IMR-90 (cell line): ENCODE measurements around the gene RAB11A. TPM values are rescaled to one million over a fixed set of nuclear protein-coding genes. Genes with fewer than 3 reads are reported as not detected.

Experiments used
- ATAC-seq: fragments of 200-7000 bp; cut with Tn5 transposase; 2 replicates; pipeline ENCODE4 v1.9.1; 2020; ENCODE audit warnings: low read depth, mild to moderate bottlenecking, moderate library complexity
- BruUV-seq: library from RNA; stranded (reverse); fragments of 400-500 nt; replicated peaks from 2 replicates; lab custom pipeline; 2021; lab: Mats Ljungman, UMichigan
- CTCF ChIA-PET: fragments of 300-600 bp; formaldehyde crosslinking; extraction: SDS; loops from one replicate; lab custom pipeline; 2021; ENCODE audit warnings: antibody characterized with exemption; lab: Yijun Ruan, JAX
- POLR2A ChIA-PET: fragments of 300-600 bp; sonication (Branson Sonifier 250); formaldehyde crosslinking; loops from one replicate; lab custom pipeline; 2022; ENCODE audit warnings: antibody characterized with exemption; ENCODE audit not compliant: unreplicated experiment; lab: Charles Lee
- DNase-seq: peaks from one replicate; pipeline ENCODE4 v3.0.0; 2013
- H2AFZ ChIP-seq: replicated peaks from 2 replicates; pipeline ENCODE3; 2013; ENCODE audit warnings: low read length, mild to moderate bottlenecking; ENCODE audit not compliant: poor library complexity
- H2AK5ac ChIP-seq: 2 replicates; pipeline ENCODE4 v1.6.1; 2013; ENCODE audit warnings: low read depth, low read length, inconsistent platforms
- H2AK9ac ChIP-seq: replicated peaks from 2 replicates; pipeline ENCODE3; 2013; ENCODE audit warnings: mild to moderate bottlenecking, low read depth, low read length, moderate library complexity; ENCODE audit not compliant: poor library complexity
- H2BK120ac ChIP-seq: 2 replicates; pipeline ENCODE4 v1.6.1; 2013; ENCODE audit warnings: low read depth, low read length, inconsistent platforms
- H2BK15ac ChIP-seq: 3 replicates; pipeline ENCODE4 v1.6.1; 2013; ENCODE audit warnings: low read depth, low read length, inconsistent platforms
- H2BK20ac ChIP-seq: 2 replicates; pipeline ENCODE4 v1.6.1; 2013; ENCODE audit warnings: low read depth, mild to moderate bottlenecking, inconsistent platforms, low read length, moderate library complexity
- H2BK5ac ChIP-seq: 2 replicates; pipeline ENCODE4 v1.6.1; 2013; ENCODE audit warnings: mild to moderate bottlenecking, low read depth, low read length, inconsistent platforms; ENCODE audit not compliant: poor library complexity, severe bottlenecking
- H3K14ac ChIP-seq: replicated peaks from 2 replicates; pipeline ENCODE4 v1.6.1; 2013; ENCODE audit warnings: low read depth, low read length, inconsistent platforms
- H3K18ac ChIP-seq: 2 replicates; pipeline ENCODE4 v1.6.1; 2013; ENCODE audit warnings: low read depth, low read length, control low read depth
- H3K23ac ChIP-seq: 2 replicates; pipeline ENCODE4 v1.6.1; 2013; ENCODE audit warnings: low read depth, low read length, inconsistent platforms
- H3K27ac ChIP-seq: 2 replicates; pipeline ENCODE4 v1.5.1; 2013; ENCODE audit warnings: mild to moderate bottlenecking, control low read depth, low read length; ENCODE audit not compliant: insufficient read depth
- H3K27me3 ChIP-seq: 2 replicates; pipeline ENCODE4 v1.6.1; 2013; ENCODE audit warnings: low read length; ENCODE audit not compliant: control insufficient read depth, insufficient read depth
- H3K36me3 ChIP-seq: 2 replicates; pipeline ENCODE4 v1.6.1; 2013; ENCODE audit warnings: low read length, mixed read lengths; ENCODE audit not compliant: control insufficient read depth, insufficient read depth
- H3K4ac ChIP-seq: 2 replicates; pipeline ENCODE4 v1.6.1; 2013; ENCODE audit warnings: low read depth, low read length, inconsistent platforms
- H3K4me1 ChIP-seq: 2 replicates; pipeline ENCODE4 v1.6.1; 2013; ENCODE audit warnings: low read length, mixed read lengths; ENCODE audit not compliant: control insufficient read depth, insufficient read depth
- H3K4me2 ChIP-seq: 2 replicates; pipeline ENCODE4 v1.6.1; 2013; ENCODE audit warnings: low read depth, mild to moderate bottlenecking, control low read depth, low read length, moderate library complexity
- H3K4me3 ChIP-seq: 2 replicates; pipeline ENCODE4 v1.5.1; 2013; ENCODE audit warnings: low read depth, mild to moderate bottlenecking, control low read depth, low read length, moderate library complexity; ENCODE audit not compliant: insufficient read depth
- H3K56ac ChIP-seq: 2 replicates; pipeline ENCODE4 v1.6.1; 2013; ENCODE audit warnings: low read length, inconsistent platforms; ENCODE audit not compliant: insufficient read depth; ENCODE audit errors: extremely low read depth
- H3K79me1 ChIP-seq, 2 experiments: 2 replicates each; pipeline ENCODE4 v1.6.1; 2013; ENCODE audit warnings: low read length in 2 of 2, inconsistent platforms in 1 of 2, low read depth in 1 of 2
- H3K9ac ChIP-seq: 2 replicates; pipeline ENCODE4 v1.6.1; 2013; ENCODE audit warnings: low read depth, low read length, control low read depth
- H3K9me1 ChIP-seq: 2 replicates; pipeline ENCODE4 v1.6.1; 2013; ENCODE audit warnings: low read length, inconsistent platforms; ENCODE audit not compliant: insufficient read depth
- H3K9me3 ChIP-seq: 2 replicates; pipeline ENCODE4 v1.6.1; 2013; ENCODE audit warnings: low read length; ENCODE audit not compliant: control insufficient read depth, insufficient read depth
- H4K20me1 ChIP-seq: 2 replicates; pipeline ENCODE4 v1.6.1; 2013; ENCODE audit warnings: low read length, inconsistent platforms; ENCODE audit not compliant: insufficient read depth
- H4K5ac ChIP-seq: 2 replicates; pipeline ENCODE4 v1.6.1; 2013; ENCODE audit warnings: mild to moderate bottlenecking, low read depth, low read length, control low read depth
- H4K8ac ChIP-seq, 2 experiments: 2 replicates each; pipeline ENCODE4 v1.6.1; 2013; ENCODE audit warnings: low read depth in 2 of 2, low read length in 2 of 2, control low read depth in 1 of 2, inconsistent platforms in 1 of 2
- H4K91ac ChIP-seq: 2 replicates; pipeline ENCODE4 v1.6.1; 2013; ENCODE audit warnings: low read depth, low read length, inconsistent platforms; ENCODE audit not compliant: insufficient read depth
- MAFK ChIP-seq: IDR thresholded peaks from 2 replicates; pipeline ENCODE4 v1.6.1; 2012; ENCODE audit warnings: low read depth, low read length, improper control_type of control experiment
- POLR2A ChIP-seq: IDR thresholded peaks from 2 replicates; pipeline ENCODE4 v1.6.1; 2012; ENCODE audit warnings: mild to moderate bottlenecking, low read depth, low read length
- RCOR1 ChIP-seq: IDR thresholded peaks from 2 replicates; pipeline ENCODE4 v1.6.1; 2012; ENCODE audit warnings: mild to moderate bottlenecking, low read length, improper control_type of control experiment; ENCODE audit not compliant: insufficient replicate concordance
- WGBS, 2 experiments: methylation state at CpG; one replicate each; pipeline versions ENCODE4 v1.1.5 to v1.1.7; 2013; ENCODE audit warnings: missing lambda C conversion rate in 2 of 2; ENCODE audit not compliant: insufficient read length in 1 of 2; ENCODE audit errors: extremely low coverage in 2 of 2; 5-methylcytosine and 5-hydroxymethylcytosine counted together
- dilution Hi-C: fragments of 300-500 bp; cut with HindIII; formaldehyde crosslinking; loops from one replicate; pipeline ENCODE4 v1.14.3; 2018; ENCODE audit warnings: low sequenced_read_pairs; ENCODE audit not compliant: unreplicated experiment
- in situ Hi-C: fragments of 300-500 bp; cut with MboI; formaldehyde crosslinking; loops from 3 replicates; pipeline ENCODE4 v1.14.3; 2019; ENCODE audit warnings: low sequenced_read_pairs, inconsistent platforms, mixed read lengths
- intact Hi-C: fragments of 100-400 bp; cut with micrococcal nuclease; formaldehyde crosslinking; loops from 2 replicates; pipeline ENCODE4 v1.10.0; 2022
- polyA plus RNA-seq, 3 experiments: library from polyadenylated mRNA; depleted of rRNA; stranded (reverse); fragments of >200 nt; gene quantifications; 2 replicates each; pipeline ENCODE4 v1.2.3, GENCODE V29; 2012; ENCODE audit warnings: low replicate concordance in 1 of 3
- total RNA-seq: library from RNA; depleted of rRNA; stranded (reverse); fragments of >200 nt; gene quantifications from 2 replicates; pipeline ENCODE4 v1.2.3, GENCODE V29; 2012
- TF ChIP-seq, protein P1 (sequence below): fragments of 150-350 bp; IDR thresholded peaks from 2 replicates; pipeline ENCODE4 v1.6.1; 2017; ENCODE audit warnings: mild to moderate bottlenecking, antibody characterized with exemption, low read length, low read depth
- TF ChIP-seq, protein P2 (sequence below): fragments of 150-350 bp; IDR thresholded peaks from 2 replicates; pipeline ENCODE4 v1.6.1; 2016; ENCODE audit warnings: low read depth, mild to moderate bottlenecking, low read length, moderate library complexity, borderline replicate concordance

Gene RAB11A
- total and polyA plus RNA-seq, 2 of the 4 experiments (the other 2 are of a cell fraction), result 341 to 462 TPM

DNA sequence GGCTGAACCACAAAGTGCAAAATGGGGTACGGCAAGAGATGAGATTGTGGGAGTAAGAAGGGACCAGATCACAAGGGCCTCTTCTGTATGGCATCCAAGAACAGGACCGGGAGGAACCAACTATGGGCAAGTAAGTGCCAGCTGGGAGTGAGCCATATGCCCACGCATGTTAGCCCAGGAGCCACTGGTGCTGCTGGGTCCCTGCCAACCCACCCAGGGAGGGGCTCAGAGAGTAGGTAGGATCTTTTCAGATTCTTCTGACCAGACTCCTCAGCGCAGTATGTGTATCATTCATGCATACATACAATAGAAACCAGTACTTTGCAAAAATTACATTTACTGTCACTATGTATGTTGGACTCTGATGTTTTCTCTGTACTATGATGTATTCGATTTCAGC lies 54.0 kb downstream of the RAB11A start:
- no peak overlapping the region for H3K4ac ChIP-seq
- no peak overlapping the region for H3K4me3 ChIP-seq
- intact Hi-C loops, result no loop called here
- in situ Hi-C loops, result loop anchor here (25.0 kb wide), 1 partner anchor 564 kb away; the partner anchor contains the start of gene SNAPC5
- H2AK9ac ChIP-seq, result no peak overlapping the region
- H2AK5ac ChIP-seq, result no peak overlapping the region
- no peaks in the 10 kb centered on the region for H3K36me3 ChIP-seq
- 30% methylated on average over 2 of the region's 5 CpGs; no CpG with 5 or more reads in 1 of the 2 experiments for WGBS, 2 experiments
- POLR2A ChIA-PET, result no interaction called here
- no peak overlapping the region for H2BK5ac ChIP-seq
- no peak overlapping the region for H3K56ac ChIP-seq
- no peak overlapping the region for H3K27ac ChIP-seq
- no peak overlapping the region for H4K5ac ChIP-seq
- no peak overlapping the region for H2BK20ac ChIP-seq
- H3K9ac ChIP-seq, result no peak overlapping the region
- no peak overlapping the region for H4K91ac ChIP-seq
- H3K27me3 ChIP-seq, result no peaks in the 10 kb centered on the region
- H3K14ac ChIP-seq, result no peak overlapping the region
- no peaks in the 10 kb centered on the region; the same call in 1 of the 2 replicates for H4K20me1 ChIP-seq
- TF ChIP-seq, protein P1, sequence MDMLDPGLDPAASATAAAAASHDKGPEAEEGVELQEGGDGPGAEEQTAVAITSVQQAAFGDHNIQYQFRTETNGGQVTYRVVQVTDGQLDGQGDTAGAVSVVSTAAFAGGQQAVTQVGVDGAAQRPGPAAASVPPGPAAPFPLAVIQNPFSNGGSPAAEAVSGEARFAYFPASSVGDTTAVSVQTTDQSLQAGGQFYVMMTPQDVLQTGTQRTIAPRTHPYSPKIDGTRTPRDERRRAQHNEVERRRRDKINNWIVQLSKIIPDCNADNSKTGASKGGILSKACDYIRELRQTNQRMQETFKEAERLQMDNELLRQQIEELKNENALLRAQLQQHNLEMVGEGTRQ, result no peak
- TF ChIP-seq MAFK, result no peak
- TF ChIP-seq RCOR1, result no peak
- TF ChIP-seq, protein P2, sequence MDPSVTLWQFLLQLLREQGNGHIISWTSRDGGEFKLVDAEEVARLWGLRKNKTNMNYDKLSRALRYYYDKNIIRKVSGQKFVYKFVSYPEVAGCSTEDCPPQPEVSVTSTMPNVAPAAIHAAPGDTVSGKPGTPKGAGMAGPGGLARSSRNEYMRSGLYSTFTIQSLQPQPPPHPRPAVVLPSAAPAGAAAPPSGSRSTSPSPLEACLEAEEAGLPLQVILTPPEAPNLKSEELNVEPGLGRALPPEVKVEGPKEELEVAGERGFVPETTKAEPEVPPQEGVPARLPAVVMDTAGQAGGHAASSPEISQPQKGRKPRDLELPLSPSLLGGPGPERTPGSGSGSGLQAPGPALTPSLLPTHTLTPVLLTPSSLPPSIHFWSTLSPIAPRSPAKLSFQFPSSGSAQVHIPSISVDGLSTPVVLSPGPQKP, result no peak
- TF ChIP-seq POLR2A, result no peak
- H3K9me3 ChIP-seq, result no peaks in the 10 kb centered on the region
- dilution Hi-C loops, result no loop called here
- no peak overlapping the region for H2BK120ac ChIP-seq
- no peak overlapping the region for H3K18ac ChIP-seq
- no peaks in the 10 kb centered on the region for H3K79me1 ChIP-seq
- no peaks in the 10 kb centered on the region for H3K9me1 ChIP-seq
- no TSS peak for BruUV-seq
- no peak overlapping the region for H3K23ac ChIP-seq
- H3K4me1 ChIP-seq, result no peaks in the 10 kb centered on the region
- H3K4me2 ChIP-seq, result no peak overlapping the region
- CTCF ChIA-PET, result interaction anchor here (0.5 kb wide), 1 partner anchor 43 kb away, joined by 3 read pairs; no protein-coding TSS in a partner anchor
- ATAC-seq (no peak), DNase-seq (no peak)
- no peak overlapping the region for H4K8ac ChIP-seq
- no peak overlapping the region for H2AFZ ChIP-seq
- H2BK15ac ChIP-seq, result no peak overlapping the region
